Measurements from ENCODE around the gene EEFSEC. TPM values are rescaled to one million over a fixed set of nuclear protein-coding genes. Genes with fewer than 3 reads are reported as not detected.

EEFSEC gene
- total and polyA plus RNA-seq, 12 donors, result 5.5 to 15.6 (median 10.4) TPM

DNA sequence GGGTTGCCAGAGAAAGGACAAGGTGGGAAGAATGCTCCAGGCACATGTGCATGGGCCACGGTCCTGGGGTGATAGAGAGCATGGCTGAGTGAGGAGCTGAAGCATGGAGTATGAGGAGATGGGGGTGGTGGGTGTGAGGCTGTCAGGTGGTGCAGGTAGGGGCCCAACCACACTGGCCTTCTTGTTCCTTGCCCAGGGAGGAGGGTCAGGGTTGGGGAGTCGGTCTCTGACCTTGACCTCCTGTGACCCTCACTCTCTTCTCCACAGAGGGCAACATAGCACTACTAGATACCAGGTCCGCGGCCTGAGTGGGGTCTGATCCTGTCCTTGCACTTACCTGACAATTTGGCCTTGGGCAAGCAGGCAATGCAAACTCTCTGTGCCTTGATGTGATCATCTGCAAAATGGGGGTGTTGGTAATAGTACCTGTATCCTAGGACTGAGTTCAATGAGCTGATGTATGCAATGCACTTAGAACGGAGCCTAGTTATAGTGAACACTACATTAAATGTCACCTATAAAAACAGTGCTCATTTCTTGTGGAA lies 75.2 kb downstream of the EEFSEC start:
- Histone ChIP-seq H3K27me3 (no peaks in the 10 kb centered on the region), H3K27ac (no peak overlapping the region), H3K4me1 (replicated peaks in 1 of 2) (no peaks in the 10 kb centered on the region), H3K9me3 (replicated peaks in 1 of 3) (no peaks in the 10 kb centered on the region), H3K36me3 (replicated peaks in 1 of 2) (no peaks in the 10 kb centered on the region), H3K4me3 (no peak overlapping the region)
- no peak for DNase-seq
- intact Hi-C loops (cut with DNase I), result loop anchor here in 1 of 2 donors (5.0 kb wide), 1 partner anchor 269 kb away; no protein-coding TSS in a partner anchor
- TF ChIP-seq, protein P1, sequence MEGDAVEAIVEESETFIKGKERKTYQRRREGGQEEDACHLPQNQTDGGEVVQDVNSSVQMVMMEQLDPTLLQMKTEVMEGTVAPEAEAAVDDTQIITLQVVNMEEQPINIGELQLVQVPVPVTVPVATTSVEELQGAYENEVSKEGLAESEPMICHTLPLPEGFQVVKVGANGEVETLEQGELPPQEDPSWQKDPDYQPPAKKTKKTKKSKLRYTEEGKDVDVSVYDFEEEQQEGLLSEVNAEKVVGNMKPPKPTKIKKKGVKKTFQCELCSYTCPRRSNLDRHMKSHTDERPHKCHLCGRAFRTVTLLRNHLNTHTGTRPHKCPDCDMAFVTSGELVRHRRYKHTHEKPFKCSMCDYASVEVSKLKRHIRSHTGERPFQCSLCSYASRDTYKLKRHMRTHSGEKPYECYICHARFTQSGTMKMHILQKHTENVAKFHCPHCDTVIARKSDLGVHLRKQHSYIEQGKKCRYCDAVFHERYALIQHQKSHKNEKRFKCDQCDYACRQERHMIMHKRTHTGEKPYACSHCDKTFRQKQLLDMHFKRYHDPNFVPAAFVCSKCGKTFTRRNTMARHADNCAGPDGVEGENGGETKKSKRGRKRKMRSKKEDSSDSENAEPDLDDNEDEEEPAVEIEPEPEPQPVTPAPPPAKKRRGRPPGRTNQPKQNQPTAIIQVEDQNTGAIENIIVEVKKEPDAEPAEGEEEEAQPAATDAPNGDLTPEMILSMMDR (IDR thresholded peaks at IDR 0.05), result no peak
- TF ChIP-seq POLR2A (IDR thresholded peaks at IDR 0.05), result no peak
- WGBS, 4 donors, result 86 to 98% (median 92%) methylated on average over 4 to 5 of the region's 5 CpGs

DNA sequence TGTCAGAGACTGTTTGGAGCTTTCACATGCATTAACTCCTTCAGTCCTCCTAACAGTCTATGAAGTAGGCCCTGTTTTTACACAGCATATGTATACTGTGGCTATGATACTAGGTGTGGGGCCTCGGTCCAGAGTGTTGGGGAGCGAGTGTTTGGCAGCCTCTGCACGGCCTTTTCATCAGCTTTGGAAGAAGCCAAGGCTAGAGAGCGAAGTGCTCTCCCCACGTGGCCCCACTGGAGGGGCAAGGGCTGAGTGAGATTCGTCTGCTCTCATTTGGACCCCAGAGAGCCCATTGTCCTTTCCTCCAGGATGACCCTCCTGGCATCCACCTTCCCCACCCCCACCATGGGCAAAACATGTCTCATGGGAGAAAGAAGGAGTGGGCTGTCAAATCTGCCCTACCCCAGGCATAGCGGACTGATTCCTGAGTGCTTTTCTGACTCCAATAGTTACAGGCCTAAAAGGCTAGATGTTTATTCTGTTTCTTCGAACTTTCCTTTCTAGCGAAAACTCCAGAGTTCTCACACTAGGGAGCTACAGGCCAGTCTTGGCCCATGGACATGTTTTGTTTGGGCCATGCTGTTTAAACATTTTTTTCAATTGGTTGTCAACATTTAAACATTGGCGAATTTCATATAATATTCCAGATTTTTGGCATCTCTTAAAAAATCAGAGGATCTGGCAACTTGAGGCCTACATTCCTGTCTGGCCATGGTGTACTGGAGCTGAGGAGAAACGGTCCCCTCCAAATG lies 76.0 kb downstream of the EEFSEC start:
- Histone ChIP-seq H3K9me3 (replicated peaks in 1 of 3) (no peaks in the 10 kb centered on the region), H3K36me3 (replicated peaks in 1 of 2) (no peaks in the 10 kb centered on the region), H3K4me1 (replicated peaks in 1 of 2) (no peaks in the 10 kb centered on the region), H3K4me3 (no peak overlapping the region), H3K27ac (no peak overlapping the region), H3K27me3 (no peaks in the 10 kb centered on the region)
- intact Hi-C loops (cut with DNase I), result loop anchor here in 1 of 2 donors (5.0 kb wide), 1 partner anchor 268 kb away; no protein-coding TSS in a partner anchor
- no peak for DNase-seq
- WGBS, 4 donors, result 85 to 94% (median 90%) methylated on average over 11 of the region's 11 CpGs
- TF ChIP-seq, protein P1 (IDR thresholded peaks at IDR 0.05), result no peak
- TF ChIP-seq POLR2A (IDR thresholded peaks at IDR 0.05), result no peak

DNA sequence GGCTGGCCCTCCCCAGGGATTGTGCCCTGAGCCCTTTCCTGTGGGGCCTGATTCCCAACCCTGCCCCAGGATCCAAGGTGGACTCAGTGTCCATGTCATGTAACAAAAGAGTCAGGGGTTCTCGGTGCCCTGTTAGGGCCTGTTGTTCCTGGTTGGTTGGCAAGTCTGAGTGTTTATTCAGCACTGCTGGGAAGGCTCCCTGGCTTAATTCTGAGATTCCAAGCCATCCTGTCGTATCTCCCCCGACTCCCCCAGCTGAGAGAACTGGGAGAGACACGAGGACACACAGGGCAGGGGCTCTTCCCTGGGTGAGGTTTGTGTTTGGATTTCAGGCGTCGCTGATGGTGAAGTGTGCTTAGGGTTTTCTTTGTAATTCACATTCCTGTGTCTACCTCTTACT lies 78.3 kb downstream of the EEFSEC start:
- H3K27me3 ChIP-seq, result no peaks in the 10 kb centered on the region
- no peaks in the 10 kb centered on the region for H3K36me3 ChIP-seq (replicated peaks in 1 of 2)
- intact Hi-C loops (cut with DNase I), result no loop called here
- H3K4me1 ChIP-seq (replicated peaks in 1 of 2), result no peaks in the 10 kb centered on the region
- DNase-seq, result no peak
- TF ChIP-seq, protein P1 (IDR thresholded peaks at IDR 0.05), result no peak
- TF ChIP-seq POLR2A (IDR thresholded peaks at IDR 0.05), result no peak
- no peaks in the 10 kb centered on the region for H3K9me3 ChIP-seq (replicated peaks in 1 of 3)
- no peak overlapping the region for H3K4me3 ChIP-seq
- 77 to 88% (median 81%) methylated on average over 5 to 6 of the region's 6 CpGs for WGBS, 4 donors
- no peak overlapping the region for H3K27ac ChIP-seq

- no peak overlapping the region for H3K27ac ChIP-seq
- H3K4me1 ChIP-seq (replicated peaks in 1 of 2), result no peaks in the 10 kb centered on the region
- no peak for DNase-seq
Measured at GRCh38 chr3:128232376-128233178, 79.3 kb downstream of the EEFSEC start.

More at GRCh38 chr3:128232376-128233178, 79.3 kb downstream of the EEFSEC start:
- Histone ChIP-seq H3K27me3 (no peaks in the 10 kb centered on the region), H3K4me3 (no peak overlapping the region), H3K36me3 (replicated peaks in 1 of 2) (no peaks in the 10 kb centered on the region), H3K9me3 (replicated peaks in 1 of 3) (no peaks in the 10 kb centered on the region)
- intact Hi-C loops (cut with DNase I), result no loop called here
- WGBS, 4 donors, result 62 to 77% (median 68%) methylated on average over 13 to 14 of the region's 14 CpGs
- TF ChIP-seq, protein P1 (IDR thresholded peaks at IDR 0.05), result no peak
- TF ChIP-seq POLR2A (IDR thresholded peaks at IDR 0.05), result no peak

All from adrenal gland (tissue), 12 donors.